K562 (cell line): ENCODE measurements around the gene TIMP2.

Experiments
- FOXM1 ChIP-seq, 2 experiments: fragments of 450-650 bp in 1 of 2; sonication (generic) in 1 of 2; formaldehyde crosslinking in 1 of 2; IDR thresholded peaks; 2 replicates each; pipeline versions ENCODE4 v1.6.1 to v1.9.0; 2017 to 2022; ENCODE audit warnings: low read depth in 2 of 2, mild to moderate bottlenecking in 2 of 2, missing genetic modification reagents in 1 of 2, moderate library complexity in 1 of 2
- TBP ChIP-seq: optimal IDR thresholded peaks from 2 replicates; pipeline ENCODE3; 2011; ENCODE audit warnings: low read depth, low read length, improper control_type of control experiment
- ZBTB1 ChIP-seq: sonication (generic); formaldehyde crosslinking; IDR thresholded peaks from 2 replicates; pipeline ENCODE4 v1.8.1; 2023; ENCODE audit warnings: missing genetic modification reagents, low read depth, mild to moderate bottlenecking, borderline replicate concordance
- ZNF175 ChIP-seq: fragments of 200-800 bp; sonication (Bioruptor generic); IDR thresholded peaks from 2 replicates; pipeline ENCODE4 v1.6.1; 2016; ENCODE audit warnings: low read depth, mild to moderate bottlenecking, missing genetic modification characterization, missing compliant biosample characterization
- ZNF274 ChIP-seq: IDR thresholded peaks from 2 replicates; pipeline ENCODE4 v1.6.1; 2011; ENCODE audit warnings: low read depth, mild to moderate bottlenecking, low read length, moderate library complexity, borderline replicate concordance
- ZNF785 ChIP-seq: fragments of 250-450 bp; sonication (Bioruptor Pico); IDR thresholded peaks from 2 replicates; pipeline ENCODE4 v1.4.0; 2020; ENCODE audit warnings: mild to moderate bottlenecking

- TF ChIP-seq ZBTB1 (CRISPR knock-in tag) (no peak), ZNF785 (CRISPR knock-in tag) (no peak), TBP (no peak), ZNF274 (no peak), FOXM1 (IDR thresholded peaks at IDR 0.05; ENCODE audit: low read depth) (no peak), FOXM1 (CRISPR knock-in tag; IDR thresholded peaks at IDR 0.05; ENCODE audit: low read depth) (no peak), ZNF175 (CRISPR knock-in tag) (no peak)
Measured at GRCh38 chr17:78890498-78890897, 34.7 kb downstream of the TIMP2 start.
